Caco-2 (cell line): ENCODE data around the gene TFR2. TPM values are rescaled to one million over a fixed set of nuclear protein-coding genes. Genes with fewer than 3 reads are reported as not detected.

Experiments used
- BruUV-seq: library from RNA; stranded (reverse); fragments of 400-500 nt; replicated peaks from 2 replicates; lab custom pipeline; 2021; lab: Mats Ljungman, UMichigan
- CTCF ChIA-PET: fragments of 300-600 bp; sonication (Branson Sonifier 250); formaldehyde crosslinking; loops from one replicate; lab custom pipeline; 2022; ENCODE audit warnings: antibody characterized with exemption; lab: Charles Lee
- POLR2A ChIA-PET: fragments of 300-600 bp; sonication (Branson Sonifier 250); formaldehyde crosslinking; loops from one replicate; lab custom pipeline; 2022; ENCODE audit warnings: antibody characterized with exemption; lab: Charles Lee
- DNase-seq, 2 experiments: peaks; one replicate each; pipeline versions ENCODE4 v3.0.0 to v3.0.0-alpha.2; 2020 to 2022
- H3K27me3 ChIP-seq: replicated peaks from 2 replicates; pipeline ENCODE4 v1.6.0; 2011; ENCODE audit warnings: low read length; ENCODE audit not compliant: control insufficient read depth, insufficient read depth
- H3K36me3 ChIP-seq: 2 replicates; pipeline ENCODE4 v1.5.1; 2011; ENCODE audit warnings: low read length; ENCODE audit not compliant: control insufficient read depth, insufficient read depth
- H3K4me1 ChIP-seq: fragments of 250-450 bp; sonication (Bioruptor Pico); 2 replicates; pipeline ENCODE4 v1.5.1; 2020; ENCODE audit warnings: mild to moderate bottlenecking
- H3K4me3 ChIP-seq: 2 replicates; pipeline ENCODE4 v1.5.1; 2011; ENCODE audit warnings: low read depth, mild to moderate bottlenecking, control low read depth, low read length
- H3K9me3 ChIP-seq: fragments of 250-450 bp; sonication (Bioruptor Pico); 2 replicates; pipeline ENCODE4 v1.5.1; 2020; ENCODE audit warnings: mild to moderate bottlenecking, moderate library complexity
- H3K27ac Mint-ChIP-seq: one replicate; pipeline ENCODE4 v1.8.0; 2022; ENCODE audit warnings: mixed read lengths; ENCODE audit not compliant: unreplicated experiment
- H3K27me3 Mint-ChIP-seq: one replicate; pipeline ENCODE4 v1.8.0; 2022; ENCODE audit warnings: mixed read lengths; ENCODE audit not compliant: insufficient read depth, unreplicated experiment
- H3K36me3 Mint-ChIP-seq: one replicate; pipeline ENCODE4 v1.8.0; 2022; ENCODE audit warnings: mild to moderate bottlenecking, mixed read lengths; ENCODE audit not compliant: insufficient read depth, unreplicated experiment
- H3K4me1 Mint-ChIP-seq: one replicate; pipeline ENCODE4 v1.8.0; 2022; ENCODE audit warnings: low read depth, mixed read lengths; ENCODE audit not compliant: unreplicated experiment
- H3K4me3 Mint-ChIP-seq: one replicate; pipeline ENCODE4 v1.8.0; 2022; ENCODE audit warnings: mild to moderate bottlenecking, moderate library complexity, mixed read lengths; ENCODE audit not compliant: unreplicated experiment
- H3K9me3 Mint-ChIP-seq: one replicate; pipeline ENCODE4 v1.8.0; 2022; ENCODE audit warnings: mixed read lengths; ENCODE audit not compliant: unreplicated experiment
- intact Hi-C: fragments of 100-400 bp; cut with micrococcal nuclease; formaldehyde crosslinking; loops from one replicate; pipeline ENCODE4 v1.10.0; 2022; ENCODE audit not compliant: unreplicated experiment
- total RNA-seq: library from RNA; stranded (reverse); gene quantifications from 2 replicates; pipeline ENCODE4 v1.2.3, GENCODE V29; 2022
- TF ChIP-seq, protein P1 (sequence below), 2 experiments: fragments of 200-600 bp in 1 of 2; IDR thresholded peaks; 1 replicate in 1 of 2; 2 replicates in 1 of 2; pipeline versions ENCODE4 v1.5.1 to v1.8.0; 2011 to 2022; ENCODE audit warnings: antibody characterized with exemption in 1 of 2, control low read depth in 1 of 2, inconsistent platforms in 1 of 2, low read depth in 1 of 2, low read length in 1 of 2, mild to moderate bottlenecking in 1 of 2, moderate library complexity in 1 of 2; ENCODE audit not compliant: insufficient read depth in 1 of 2, severe bottlenecking in 1 of 2, unreplicated experiment in 1 of 2

The TFR2 gene
- total RNA-seq, 1 experiment from 2014 or later = 9.7 TPM

DNA sequence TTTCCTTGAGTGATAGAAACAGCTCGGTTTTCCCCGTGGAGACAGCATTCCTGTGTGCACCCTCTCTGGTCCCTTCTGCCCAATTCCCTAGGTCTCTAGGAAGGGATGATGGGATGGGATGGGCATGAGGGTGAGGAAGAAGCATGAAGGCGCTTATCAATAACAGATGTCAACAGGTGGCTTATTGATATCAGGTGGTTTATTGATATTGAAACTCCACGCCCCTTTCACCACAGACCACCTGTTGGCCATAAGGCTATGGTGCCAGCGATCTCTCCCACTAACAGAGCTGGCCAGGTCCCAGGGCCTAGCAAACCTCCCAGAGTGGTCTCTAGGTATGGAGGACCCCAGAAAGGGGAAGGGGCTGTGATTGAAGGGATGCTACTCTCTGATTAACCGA is 21.1 kb downstream of the TFR2 start:
- peaks cover 1% of the 10 kb centered on the region for H3K36me3 Mint-ChIP-seq
- POLR2A ChIA-PET = no interaction called here
- intact Hi-C loops = no loop called here
- CTCF ChIA-PET = interaction anchor here (0.6 kb wide), 1 partner anchor 1294 kb away, joined by 5 read pairs; the partner anchor contains the start of gene ARPC1A
- TF ChIP-seq, protein P1, sequence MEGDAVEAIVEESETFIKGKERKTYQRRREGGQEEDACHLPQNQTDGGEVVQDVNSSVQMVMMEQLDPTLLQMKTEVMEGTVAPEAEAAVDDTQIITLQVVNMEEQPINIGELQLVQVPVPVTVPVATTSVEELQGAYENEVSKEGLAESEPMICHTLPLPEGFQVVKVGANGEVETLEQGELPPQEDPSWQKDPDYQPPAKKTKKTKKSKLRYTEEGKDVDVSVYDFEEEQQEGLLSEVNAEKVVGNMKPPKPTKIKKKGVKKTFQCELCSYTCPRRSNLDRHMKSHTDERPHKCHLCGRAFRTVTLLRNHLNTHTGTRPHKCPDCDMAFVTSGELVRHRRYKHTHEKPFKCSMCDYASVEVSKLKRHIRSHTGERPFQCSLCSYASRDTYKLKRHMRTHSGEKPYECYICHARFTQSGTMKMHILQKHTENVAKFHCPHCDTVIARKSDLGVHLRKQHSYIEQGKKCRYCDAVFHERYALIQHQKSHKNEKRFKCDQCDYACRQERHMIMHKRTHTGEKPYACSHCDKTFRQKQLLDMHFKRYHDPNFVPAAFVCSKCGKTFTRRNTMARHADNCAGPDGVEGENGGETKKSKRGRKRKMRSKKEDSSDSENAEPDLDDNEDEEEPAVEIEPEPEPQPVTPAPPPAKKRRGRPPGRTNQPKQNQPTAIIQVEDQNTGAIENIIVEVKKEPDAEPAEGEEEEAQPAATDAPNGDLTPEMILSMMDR (IDR thresholded peaks at IDR 0.05; ENCODE audit: insufficient read depth in 1 of 2, low read depth in 1 of 2, low read length in 1 of 2, severe bottlenecking in 1 of 2, unreplicated experiment in 1 of 2) = no peak
- no peak overlapping the region for H3K4me3 ChIP-seq
- no peak for DNase-seq
- no peak overlapping the region for H3K4me3 Mint-ChIP-seq
- no peaks in the 10 kb centered on the region for H3K36me3 ChIP-seq
- no peaks in the 10 kb centered on the region for H3K4me1 ChIP-seq
- H3K9me3 Mint-ChIP-seq = no peaks in the 10 kb centered on the region
- no peaks in the 10 kb centered on the region for H3K27me3 Mint-ChIP-seq
- no peaks in the 10 kb centered on the region for H3K9me3 ChIP-seq
- no peak overlapping the region for H3K27ac Mint-ChIP-seq
- peaks cover 9% of the 10 kb centered on the region for H3K4me1 Mint-ChIP-seq
- BruUV-seq = no TSS peak
- no peaks in the 10 kb centered on the region for H3K27me3 ChIP-seq

DNA sequence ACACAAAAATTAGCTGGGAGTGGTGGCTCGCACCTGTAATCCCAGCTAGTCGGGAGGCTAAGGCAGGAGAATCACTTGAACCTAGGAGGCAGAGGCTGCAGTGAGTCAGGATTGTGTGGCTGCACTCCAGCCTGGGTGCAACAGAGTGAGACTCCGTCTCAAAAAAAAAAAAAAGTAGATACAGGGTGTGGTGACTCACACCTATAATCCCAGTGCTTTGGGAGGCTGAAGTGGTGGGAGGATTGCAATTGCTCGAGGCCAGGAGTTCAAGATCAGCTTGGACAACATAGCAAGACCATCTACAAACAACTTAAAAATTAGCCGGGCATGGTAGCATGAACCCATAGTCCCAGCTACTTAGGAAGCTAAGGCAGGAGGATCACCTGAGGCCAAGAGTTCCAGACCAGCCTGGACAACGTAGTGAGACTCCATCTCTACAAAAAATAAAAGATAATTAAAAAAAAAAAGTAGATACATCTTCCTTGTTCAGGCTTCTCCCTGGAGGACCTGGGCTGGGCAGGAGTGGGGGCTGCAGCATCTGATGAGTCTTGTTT is 27.0 kb downstream of the TFR2 start:
- intact Hi-C loops = no loop called here
- ChIA-PET POLR2A (no interaction called here), CTCF (interaction anchor here (0.6 to 1.0 kb wide), 3 partner anchors 12 to 177 kb away, joined by 3 to 4 read pairs (median 3); no protein-coding TSS in a partner anchor)
- Mint-ChIP-seq H3K9me3 (no peaks in the 10 kb centered on the region), H3K4me3 (no peak overlapping the region), H3K27me3 (no peaks in the 10 kb centered on the region), H3K4me1 (no peaks in the 10 kb centered on the region), H3K36me3 (peaks cover 21% of the 10 kb centered on the region), H3K27ac (no peak overlapping the region)
- H3K4me3 ChIP-seq = no peak overlapping the region
- H3K27me3 ChIP-seq = no peaks in the 10 kb centered on the region
- TF ChIP-seq, protein P1 (IDR thresholded peaks at IDR 0.05; ENCODE audit: insufficient read depth in 1 of 2, low read depth in 1 of 2, low read length in 1 of 2, severe bottlenecking in 1 of 2, unreplicated experiment in 1 of 2) = no peak
- H3K4me1 ChIP-seq = peaks cover 10% of the 10 kb centered on the region; the same call in 1 of the 2 replicates
- no TSS peak for BruUV-seq
- H3K9me3 ChIP-seq = no peaks in the 10 kb centered on the region
- no peak for DNase-seq
- no peaks in the 10 kb centered on the region for H3K36me3 ChIP-seq

DNA sequence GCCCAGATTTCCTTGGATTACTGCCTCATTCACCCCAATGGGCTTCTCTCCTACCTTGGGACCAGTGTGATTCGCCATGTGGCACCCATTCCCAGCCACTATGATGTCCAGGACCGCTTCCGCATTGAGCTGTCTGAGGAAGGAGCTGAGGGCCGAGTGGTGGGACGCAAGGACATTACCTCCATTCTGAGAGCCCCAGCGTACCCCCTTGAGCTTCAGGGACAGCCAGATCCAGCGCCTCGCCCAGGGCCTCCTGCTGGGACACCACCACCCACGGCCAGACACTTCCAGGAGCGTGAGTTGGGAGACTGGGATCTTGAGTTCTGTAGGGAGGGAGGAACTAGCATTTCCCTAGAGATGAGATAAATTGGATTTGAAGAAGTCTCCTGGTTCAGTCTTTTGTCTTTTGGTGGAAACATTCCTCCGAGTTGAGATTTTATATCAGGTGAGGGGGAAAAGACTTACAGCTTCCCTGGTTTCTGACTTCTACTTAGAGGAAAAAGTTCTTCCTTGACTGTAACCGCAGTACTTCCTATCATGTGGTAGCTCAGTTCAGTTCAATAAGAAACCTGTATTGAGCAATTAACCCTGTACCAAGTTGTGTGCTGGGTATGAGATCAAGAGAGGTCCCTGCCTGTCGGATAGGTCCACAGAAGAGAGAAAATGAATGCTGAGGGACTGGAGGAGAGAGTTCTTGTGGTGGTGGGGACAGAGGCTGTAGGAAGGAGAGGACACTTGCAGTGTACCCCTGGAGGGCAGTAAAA is 27.8 kb downstream of the TFR2 start:
- no peak overlapping the region for H3K27ac Mint-ChIP-seq
- CTCF ChIA-PET = interaction anchor here (0.7 to 3.6 kb wide), 6 partner anchors 16 to 92 kb away, joined by 3 to 39 read pairs (median 4); partner anchors contain the start of genes GIGYF1 and POP7

More for the DNA sequence above, 27.8 kb downstream of the TFR2 start:
- H3K4me3 Mint-ChIP-seq = peak overlapping the region; percentile 86
- no TSS peak for BruUV-seq
- no peaks in the 10 kb centered on the region for H3K9me3 ChIP-seq
- peaks cover 21% of the 10 kb centered on the region for H3K36me3 Mint-ChIP-seq
- H3K27me3 ChIP-seq = no peaks in the 10 kb centered on the region
- POLR2A ChIA-PET = interaction anchor here (0.9 kb wide), 1 partner anchor 60 kb away, joined by 3 read pairs; the partner anchor contains the start of gene GNB2
- H3K4me1 Mint-ChIP-seq = no peaks in the 10 kb centered on the region
- H3K4me1 ChIP-seq = peaks cover 10% of the 10 kb centered on the region; the same call in 1 of the 2 replicates
- TF ChIP-seq, protein P1 (IDR thresholded peaks at IDR 0.05; ENCODE audit: insufficient read depth in 1 of 2, low read depth in 1 of 2, low read length in 1 of 2, severe bottlenecking in 1 of 2, unreplicated experiment in 1 of 2) = no peak
- H3K27me3 Mint-ChIP-seq = no peaks in the 10 kb centered on the region
- H3K36me3 ChIP-seq = no peaks in the 10 kb centered on the region
- DNase-seq = no peak
- intact Hi-C loops = loop anchor here (1.0 kb wide), 1 partner anchor 37 kb away; no protein-coding TSS in a partner anchor
- H3K4me3 ChIP-seq = no peak overlapping the region
- no peaks in the 10 kb centered on the region for H3K9me3 Mint-ChIP-seq
